Mesothelial cell of epicardium (in vitro differentiated cells): ENCODE measurements around the gene BACE2. TPM values are rescaled to one million over a fixed set of nuclear protein-coding genes. Genes with fewer than 3 reads are reported as not detected.
"Not testable (repeated sequence)": the region's sequence is repeated elsewhere in the genome, so short reads cannot be mapped to it uniquely, and the experiment has no call there.

Experiments used
- DNase-seq, 2 experiments: peaks; one replicate each; pipeline ENCODE4 v3.0.0; 2021; ENCODE audit warnings: low spot score in 2 of 2; ENCODE audit not compliant: unreplicated experiment in 2 of 2
- H3K27ac Mint-ChIP-seq: 2 replicates; pipeline ENCODE4 v1.8.0; 2021; ENCODE audit warnings: mixed read lengths
- H3K27me3 Mint-ChIP-seq: 2 replicates; pipeline ENCODE4 v1.8.0; 2021; ENCODE audit warnings: low read depth, mixed read lengths
- H3K36me3 Mint-ChIP-seq: 2 replicates; pipeline ENCODE4 v1.8.0; 2021; ENCODE audit warnings: mixed read lengths
- H3K4me1 Mint-ChIP-seq: 2 replicates; pipeline ENCODE4 v1.8.0; 2021; ENCODE audit warnings: mixed read lengths
- H3K4me3 Mint-ChIP-seq: 2 replicates; pipeline ENCODE4 v1.8.0; 2021; ENCODE audit warnings: mild to moderate bottlenecking, moderate library complexity, mixed read lengths
- H3K9me3 Mint-ChIP-seq: 2 replicates; pipeline ENCODE4 v1.8.0; 2021; ENCODE audit warnings: mixed read lengths
- CTCF ChIP-seq: fragments of 200-600 bp; sonication (generic); IDR thresholded peaks from one replicate; pipeline ENCODE4 v1.5.0; 2021; ENCODE audit warnings: antibody characterized with exemption; ENCODE audit not compliant: unreplicated experiment
- total RNA-seq: library from RNA; stranded (reverse); gene quantifications from 3 replicates; pipeline ENCODE4 v1.2.1, GENCODE V29; 2021

BACE2 gene
- total RNA-seq, 1 donor from 2014 or later: 31.3 TPM

GRCh38 chr21:41302976-41303375, 135.0 kb downstream of the BACE2 start:
- no peak for DNase-seq
- H3K27ac Mint-ChIP-seq: no peak overlapping the region
- TF ChIP-seq CTCF: no peak
- no peaks in the 10 kb centered on the region for H3K36me3 Mint-ChIP-seq
- no peaks in the 10 kb centered on the region for H3K4me1 Mint-ChIP-seq
- H3K27me3 Mint-ChIP-seq: peaks cover 27% of the 10 kb centered on the region
- no peak overlapping the region for H3K4me3 Mint-ChIP-seq
- H3K9me3 Mint-ChIP-seq: peaks cover 18% of the 10 kb centered on the region

GRCh38 chr21:41304068-41304720, 136.2 kb downstream of the BACE2 start:
- Mint-ChIP-seq H3K36me3 (no peaks in the 10 kb centered on the region), H3K4me3 (no peak overlapping the region), H3K9me3 (peaks cover 9% of the 10 kb centered on the region), H3K4me1 (no peaks in the 10 kb centered on the region), H3K27ac (no peak overlapping the region), H3K27me3 (peaks cover 37% of the 10 kb centered on the region)
- no peak for TF ChIP-seq CTCF
- no peak for DNase-seq

- Mint-ChIP-seq H3K4me1 (no peaks in the 10 kb centered on the region), H3K9me3 (peaks cover 7% of the 10 kb centered on the region), H3K36me3 (no peaks in the 10 kb centered on the region), H3K27ac (no peak overlapping the region), H3K27me3 (peaks cover 59% of the 10 kb centered on the region), H3K4me3 (no peak overlapping the region)
- no peak for TF ChIP-seq CTCF
- DNase-seq: no peak
Measured at GRCh38 chr21:41307219-41307618, 139.3 kb downstream of the BACE2 start.

- not testable (repeated sequence) for DNase-seq, H3K27ac Mint-ChIP-seq, H3K4me3 Mint-ChIP-seq, H3K4me1 Mint-ChIP-seq, H3K36me3 Mint-ChIP-seq, H3K9me3 Mint-ChIP-seq
- peaks cover 66% of the 10 kb centered on the region for H3K27me3 Mint-ChIP-seq
Measured at GRCh38 chr21:41313285-41314164, 145.6 kb downstream of the BACE2 start.

GRCh38 chr21:41315726-41316125, 147.8 kb downstream of the BACE2 start:
- Mint-ChIP-seq H3K4me3 (peak overlapping the region; percentile 64), H3K36me3 (no peaks in the 10 kb centered on the region), H3K9me3 (no peaks in the 10 kb centered on the region), H3K27ac (no peak overlapping the region), H3K27me3 (peaks cover 51% of the 10 kb centered on the region), H3K4me1 (peaks cover 3% of the 10 kb centered on the region)
- TF ChIP-seq CTCF: no peak
- no peak for DNase-seq
